ENCODE measurements around the gene TEAD1.

- TF ChIP-seq CTCF (conservative IDR thresholded peaks at IDR 0.05; ENCODE audit: low read length) (no peak), EZH2phosphoT487 (IDR thresholded peaks at IDR 0.05; ENCODE audit: borderline replicate concordance, low read depth, low read length) (no peak)
Observed at GRCh38 chr11:12744826-12745502, 70.7 kb downstream of the TEAD1 start.
